Activated T-helper 9 cell treated with anti-CD3 and anti-CD28 coated beads, Interleukin-2, amount 50 U/mL, for 16 hours (primary cell): Measurements from ENCODE around the gene COL4A3.
"Not testable (repeated sequence)": the region's sequence is repeated elsewhere in the genome, so short reads cannot be mapped to it uniquely, and the experiment has no call there.

ENCODE experiments used
- DNase-seq: peaks from one replicate; pipeline ENCODE4 v3.0.0-alpha.2; 2020; ENCODE audit warnings: low read depth

Gene COL4A3

GRCh38 chr2:227214622-227215041 is 50.2 kb downstream of the COL4A3 start:
- no peak for DNase-seq

- DNase-seq = no peak
Observed at GRCh38 chr2:227219312-227220105, 55.1 kb downstream of the COL4A3 start.

GRCh38 chr2:227221120-227221519 is 56.7 kb downstream of the COL4A3 start:
- DNase-seq = no peak

- no peak for DNase-seq
Observed at GRCh38 chr2:227222292-227222691, 57.9 kb downstream of the COL4A3 start.

- DNase-seq = not testable (repeated sequence)
Observed at GRCh38 chr2:227225641-227226040, 61.2 kb downstream of the COL4A3 start.

- no peak for DNase-seq
Observed at GRCh38 chr2:227228061-227228667, 63.7 kb downstream of the COL4A3 start.

- no peak for DNase-seq
Observed at GRCh38 chr2:227230151-227230550, 65.7 kb downstream of the COL4A3 start.

- DNase-seq = no peak
Observed at GRCh38 chr2:227234429-227234828, 70.0 kb downstream of the COL4A3 start.

GRCh38 chr2:227237786-227238185 is 73.4 kb downstream of the COL4A3 start:
- no peak for DNase-seq

- DNase-seq = peak; percentile 24
Observed at GRCh38 chr2:227238238-227239237, 74.1 kb downstream of the COL4A3 start.

GRCh38 chr2:227241005-227241404 is 76.6 kb downstream of the COL4A3 start:
- no peak for DNase-seq

- no peak for DNase-seq
Observed at GRCh38 chr2:227248876-227249275, 84.5 kb downstream of the COL4A3 start.

- no peak for DNase-seq
Observed at GRCh38 chr2:227252831-227253230, 88.4 kb downstream of the COL4A3 start.

GRCh38 chr2:227256605-227257004 is 92.2 kb downstream of the COL4A3 start:
- DNase-seq = no peak

GRCh38 chr2:227257820-227258219 is 93.4 kb downstream of the COL4A3 start:
- no peak for DNase-seq

- DNase-seq = no peak
Observed at GRCh38 chr2:227260041-227260440, 95.6 kb downstream of the COL4A3 start.

GRCh38 chr2:227267410-227268115 is 103.1 kb downstream of the COL4A3 start:
- no peak for DNase-seq

- no peak for DNase-seq
Observed at GRCh38 chr2:227280895-227281294, 116.5 kb downstream of the COL4A3 start.

GRCh38 chr2:227285741-227286236 is 121.4 kb downstream of the COL4A3 start:
- DNase-seq = no peak

GRCh38 chr2:227287771-227288170 is 123.3 kb downstream of the COL4A3 start:
- no peak for DNase-seq

- no peak for DNase-seq
Observed at GRCh38 chr2:227292314-227292713, 127.9 kb downstream of the COL4A3 start.

GRCh38 chr2:227293531-227293930 is 129.1 kb downstream of the COL4A3 start:
- no peak for DNase-seq
